HepG2 (cell line): ENCODE measurements around the gene ABHD17B. TPM values are rescaled to one million over a fixed set of nuclear protein-coding genes. Genes with fewer than 3 reads are reported as not detected.

Experiments
- ATAC-seq: fragments of 200-7000 bp; cut with Tn5 transposase; 3 replicates; pipeline ENCODE4 v1.9.1; 2020; ENCODE audit warnings: mild to moderate bottlenecking, moderate library complexity
- BruUV-seq: library from RNA; stranded (reverse); fragments of 400-500 nt; replicated peaks from 2 replicates; lab custom pipeline; 2021; lab: Mats Ljungman, UMichigan
- CTCF ChIA-PET: fragments of 300-600 bp; formaldehyde crosslinking; extraction: SDS; loops from one replicate; lab custom pipeline; 2021; ENCODE audit warnings: low total read pairs, inconsistent platforms, low intra/inter-chr PET ratio; lab: Yijun Ruan, JAX
- POLR2A ChIA-PET: fragments of 350-600 bp; sonication (Branson Sonifier 250); formaldehyde crosslinking; loops from one replicate; lab custom pipeline; 2020; ENCODE audit warnings: antibody characterized with exemption, inconsistent platforms; lab: Yijun Ruan, JAX
- DNase-seq: peaks from one replicate; pipeline ENCODE4 v3.0.0-alpha.2; 2015; ENCODE audit warnings: low spot score
- FAIRE-seq: peaks from 3 replicates; lab custom pipeline; 2011; peaks lifted over from hg19 to GRCh38; lab: Jason Lieb, UNC
- H2AFZ ChIP-seq: one replicate; pipeline ENCODE4 v1.6.1; 2011; ENCODE audit warnings: low read length, inconsistent platforms
- H3K27ac ChIP-seq: fragments of 300-600 bp; 3 replicates; pipeline ENCODE4 v1.8.0; 2011; ENCODE audit warnings: mixed run types, mild to moderate bottlenecking, mixed read lengths, low read length, inconsistent platforms; ENCODE audit not compliant: insufficient read depth; ENCODE audit errors: extremely low read length
- H3K27me3 ChIP-seq, 2 experiments: fragments of 200-600 bp in 1 of 2; 2 replicates in 1 of 2; 3 replicates in 1 of 2; pipeline versions ENCODE4 v1.6.0 to v1.8.0; 2011; ENCODE audit warnings: low read length in 2 of 2, mild to moderate bottlenecking in 2 of 2, moderate library complexity in 2 of 2, inconsistent platforms in 1 of 2; ENCODE audit not compliant: insufficient read depth in 2 of 2, control insufficient read depth in 1 of 2
- H3K36me3 ChIP-seq, 2 experiments: fragments of 200-600 bp in 1 of 2; replicated peaks in 1 of 2; 2 replicates in 1 of 2; 3 replicates in 1 of 2; pipeline versions ENCODE4 v1.5.1 to v1.8.0; 2011; ENCODE audit warnings: low read length in 2 of 2, inconsistent platforms in 1 of 2; ENCODE audit not compliant: insufficient read depth in 2 of 2, control insufficient read depth in 1 of 2
- H3K4me1 ChIP-seq: 2 replicates; pipeline ENCODE4 v1.5.1; 2012; ENCODE audit warnings: low read length, inconsistent platforms; ENCODE audit not compliant: insufficient read depth
- H3K4me2 ChIP-seq: 2 replicates; pipeline ENCODE4 v1.6.0; 2011; ENCODE audit warnings: low read depth, low read length, inconsistent platforms
- H3K4me3 ChIP-seq, 3 experiments: fragments of 200-600 bp in 1 of 3; sonication (generic), shearing (Covaris generic) in 1 of 3; replicated peaks in 1 of 3; 2 replicates each; pipeline ENCODE4 v1.5.1; 2011 to 2016; ENCODE audit warnings: low read length in 3 of 3, inconsistent platforms in 2 of 3, low read depth in 2 of 3, mild to moderate bottlenecking in 2 of 3, control low read depth in 1 of 3, mixed read lengths in 1 of 3; ENCODE audit not compliant: insufficient read depth in 1 of 3
- H3K79me2 ChIP-seq: one replicate; pipeline ENCODE4 v1.6.1; 2011; ENCODE audit warnings: low read length, inconsistent platforms; ENCODE audit not compliant: insufficient read depth
- H3K9ac ChIP-seq: 2 replicates; pipeline ENCODE4 v1.6.0; 2011; ENCODE audit warnings: mild to moderate bottlenecking, low read depth, low read length, inconsistent platforms; ENCODE audit not compliant: insufficient read depth
- H3K9me3 ChIP-seq: 2 replicates; pipeline ENCODE4 v1.5.1; 2012; ENCODE audit warnings: mild to moderate bottlenecking, low read length
- H4K20me1 ChIP-seq: 2 replicates; pipeline ENCODE4 v1.6.0; 2011; ENCODE audit warnings: inconsistent platforms, mild to moderate bottlenecking, low read length, moderate library complexity; ENCODE audit not compliant: insufficient read depth
- CBX1 ChIP-seq: IDR thresholded peaks from one replicate; pipeline ENCODE4 v1.6.1; 2016; ENCODE audit warnings: antibody characterized with exemption, low read depth
- HDAC2 ChIP-seq: sonication (generic); formaldehyde crosslinking; IDR thresholded peaks from 2 replicates; pipeline ENCODE4 v1.4.0; 2020; ENCODE audit warnings: missing genetic modification reagents
- MED1 ChIP-seq: sonication (generic); formaldehyde crosslinking; IDR thresholded peaks from 2 replicates; pipeline ENCODE4 v1.4.0; 2020; ENCODE audit warnings: missing genetic modification reagents
- RARG ChIP-seq: sonication (generic); formaldehyde crosslinking; IDR thresholded peaks from 2 replicates; pipeline ENCODE4 v1.4.0; 2020; ENCODE audit warnings: low read depth, mild to moderate bottlenecking, missing genetic modification reagents
- SMARCE1 ChIP-seq: fragments of 450-650 bp; IDR thresholded peaks from 2 replicates; pipeline ENCODE4 v1.6.1; 2017; ENCODE audit warnings: borderline replicate concordance
- TBX2 ChIP-seq: sonication (generic); formaldehyde crosslinking; IDR thresholded peaks from 2 replicates; pipeline ENCODE4 v1.5.0; 2020; ENCODE audit warnings: missing genetic modification reagents, mild to moderate bottlenecking, borderline replicate concordance
- TEF ChIP-seq: sonication (generic); formaldehyde crosslinking; IDR thresholded peaks from 2 replicates; pipeline ENCODE4 v1.5.0; 2020; ENCODE audit warnings: missing genetic modification reagents
- ZNF503 ChIP-seq: sonication (generic); formaldehyde crosslinking; IDR thresholded peaks from 2 replicates; pipeline ENCODE4 v1.4.0; 2020; ENCODE audit warnings: missing genetic modification reagents
- ZNF598 ChIP-seq: sonication (generic); formaldehyde crosslinking; IDR thresholded peaks from 2 replicates; pipeline ENCODE4 v1.5.1; 2020; ENCODE audit warnings: mild to moderate bottlenecking, missing genetic modification reagents, borderline replicate concordance
- in situ Hi-C: cut with HindIII; loops from 2 replicates; pipeline ENCODE4 v1.10.0; 2017; ENCODE audit warnings: low pct_unique_long_range_greater_than_20kb; ENCODE audit not compliant: extremely low pct_ligation_motif_present
- intact Hi-C: fragments of 100-400 bp; cut with micrococcal nuclease; formaldehyde crosslinking; loops from one replicate; pipeline ENCODE4 v1.10.0; 2022; ENCODE audit not compliant: unreplicated experiment
- polyA plus RNA-seq, 8 experiments: library from polyadenylated mRNA; depleted of rRNA in 3 of 8; stranded (reverse) in 7 of 8; unstranded in 1 of 8; fragments of >200 nt; fragmentation: Illumina TruSeq in 4 of 8; extraction: Trizol in 4 of 8; gene quantifications; 2 replicates each; pipeline versions ENCODE4 v1.2.1 to v1.2.3, GENCODE V29; 2011 to 2016; ENCODE audit warnings: low read depth in 4 of 8, missing spikeins in 1 of 8, mixed read lengths in 1 of 8; ENCODE audit not compliant: insufficient read depth in 1 of 8
- total RNA-seq, 5 experiments: library from RNA; depleted of rRNA; stranded (reverse); fragments of >200 nt; fragmentation: Illumina TruSeq; extraction: Trizol; gene quantifications; 2 replicates each; pipeline ENCODE4 v1.2.3, GENCODE V29; 2016; ENCODE audit warnings: low read depth in 1 of 5
- TF ChIP-seq, protein P1 (sequence below): sonication (generic); formaldehyde crosslinking; IDR thresholded peaks from 2 replicates; pipeline ENCODE4 v1.8.0; 2023; ENCODE audit warnings: mild to moderate bottlenecking, missing genetic modification reagents
- TF ChIP-seq, protein P2 (sequence below): sonication (generic); formaldehyde crosslinking; IDR thresholded peaks from 2 replicates; pipeline ENCODE4 v1.5.0; 2020; ENCODE audit warnings: missing genetic modification reagents

ABHD17B gene
- total and polyA plus RNA-seq, 2 of the 13 experiments (the other 11 are each of a cell fraction or from before 2014, with no cell fraction given) = 11.3 to 22.0 TPM

- FAIRE-seq (no peak), DNase-seq (no peak), ATAC-seq (no peak)
- no TSS peak for BruUV-seq
- Histone ChIP-seq H3K9ac (no peak overlapping the region), H3K79me2 (no peaks in the 10 kb centered on the region), H3K36me3 (no peaks in the 10 kb centered on the region), H3K4me2 (no peak overlapping the region), H2AFZ (no peak overlapping the region), H3K4me1 (no peaks in the 10 kb centered on the region), H4K20me1 (no peaks in the 10 kb centered on the region), H3K27me3 (no peaks in the 10 kb centered on the region), H3K9me3 (no peaks in the 10 kb centered on the region), H3K4me3 (no peak overlapping the region), H3K27ac (no peak overlapping the region)
- TF ChIP-seq CBX1 = no peak
- TF ChIP-seq HDAC2 = no peak
- no peak for TF ChIP-seq MED1 (CRISPR knock-in tag)
- TF ChIP-seq TBX2 (CRISPR knock-in tag) = no peak
- TF ChIP-seq SMARCE1 = no peak
- TF ChIP-seq TEF (CRISPR knock-in tag) = no peak
- no peak for TF ChIP-seq RARG (CRISPR knock-in tag)
- no peak for TF ChIP-seq ZNF503 (CRISPR knock-in tag)
- TF ChIP-seq ZNF598 (CRISPR knock-in tag) = no peak
- TF ChIP-seq, protein P1, sequence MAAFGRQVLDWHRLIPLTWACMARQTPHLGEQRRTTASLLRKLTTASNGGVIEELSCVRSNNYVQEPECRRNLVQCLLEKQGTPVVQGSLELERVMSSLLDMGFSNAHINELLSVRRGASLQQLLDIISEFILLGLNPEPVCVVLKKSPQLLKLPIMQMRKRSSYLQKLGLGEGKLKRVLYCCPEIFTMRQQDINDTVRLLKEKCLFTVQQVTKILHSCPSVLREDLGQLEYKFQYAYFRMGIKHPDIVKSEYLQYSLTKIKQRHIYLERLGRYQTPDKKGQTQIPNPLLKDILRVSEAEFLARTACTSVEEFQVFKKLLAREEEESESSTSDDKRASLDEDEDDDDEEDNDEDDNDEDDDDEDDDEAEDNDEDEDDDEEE (CRISPR knock-in tag) = no peak
- TF ChIP-seq, protein P2, sequence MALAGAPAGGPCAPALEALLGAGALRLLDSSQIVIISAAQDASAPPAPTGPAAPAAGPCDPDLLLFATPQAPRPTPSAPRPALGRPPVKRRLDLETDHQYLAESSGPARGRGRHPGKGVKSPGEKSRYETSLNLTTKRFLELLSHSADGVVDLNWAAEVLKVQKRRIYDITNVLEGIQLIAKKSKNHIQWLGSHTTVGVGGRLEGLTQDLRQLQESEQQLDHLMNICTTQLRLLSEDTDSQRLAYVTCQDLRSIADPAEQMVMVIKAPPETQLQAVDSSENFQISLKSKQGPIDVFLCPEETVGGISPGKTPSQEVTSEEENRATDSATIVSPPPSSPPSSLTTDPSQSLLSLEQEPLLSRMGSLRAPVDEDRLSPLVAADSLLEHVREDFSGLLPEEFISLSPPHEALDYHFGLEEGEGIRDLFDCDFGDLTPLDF (CRISPR knock-in tag) = no peak
- in situ Hi-C loops = no loop called here
- CTCF ChIA-PET = no interaction called here
- intact Hi-C loops = no loop called here
- POLR2A ChIA-PET = no interaction called here
Observed at GRCh38 chr9:71844808-71845207, 66.2 kb downstream of the ABHD17B start.
